Spinal cord (tissue), 10 donors: ENCODE results near the gene SLC2A4. TPM values are rescaled to one million over a fixed set of nuclear protein-coding genes. Genes with fewer than 3 reads are reported as not detected.
A peak's percentile ranks its signal among the peaks of the same experiment; 100 is the strongest.
"Not testable (repeated sequence)": the region's sequence is repeated elsewhere in the genome, so short reads cannot be mapped to it uniquely, and the experiment has no call there.

Experiments used
- DNase-seq, 6 donors: peaks; one replicate each; pipeline versions ENCODE4 v3.0.0 to v3.0.0-alpha.2; 2013 to 2015; ENCODE audit warnings: low spot score in 6 of 6, low read depth in 4 of 6
- H3K27ac ChIP-seq: one replicate; pipeline ENCODE4 v1.5.1; 2013; ENCODE audit warnings: low read depth, low read length, control low read depth
- H3K27me3 ChIP-seq: one replicate; pipeline ENCODE4 v1.6.1; 2013; ENCODE audit warnings: low read length; ENCODE audit not compliant: control insufficient read depth, insufficient read depth
- H3K36me3 ChIP-seq: one replicate; pipeline ENCODE4 v1.6.1; 2013; ENCODE audit warnings: low read length; ENCODE audit not compliant: control insufficient read depth, insufficient read depth
- H3K4me1 ChIP-seq: one replicate; pipeline ENCODE4 v1.6.1; 2013; ENCODE audit warnings: low read length; ENCODE audit not compliant: control insufficient read depth, insufficient read depth
- H3K4me3 ChIP-seq: one replicate; pipeline ENCODE4 v1.5.1; 2013; ENCODE audit warnings: low read depth, low read length, control low read depth
- H3K9me3 ChIP-seq: one replicate; pipeline ENCODE4 v1.6.1; 2013; ENCODE audit warnings: low read length; ENCODE audit not compliant: control insufficient read depth, insufficient read depth
- WGBS: methylation state at CpG from one replicate; pipeline ENCODE4 v1.1.5; 2013; ENCODE audit warnings: missing lambda C conversion rate; ENCODE audit not compliant: insufficient coverage; 5-methylcytosine and 5-hydroxymethylcytosine counted together
- polyA plus RNA-seq, 2 donors: library from polyadenylated mRNA; unstranded; fragments of 120-200 nt; gene quantifications; one replicate each; pipeline ENCODE4 v1.2.1, GENCODE V29; 2013; ENCODE audit not compliant: insufficient read length in 2 of 2
- total RNA-seq, 2 donors: library from RNA; depleted of rRNA in 1 of 2; stranded (reverse); fragments of 120-200 nt in 1 of 2; fragments of >200 nt in 1 of 2; gene quantifications; one replicate each; pipeline versions ENCODE4 v1.2.3 to v1.2.4, GENCODE V29; 2013 to 2014
- donor health status: healthy.

Gene SLC2A4
- total and polyA plus RNA-seq, 4 donors, result 0.48 to 1.9 (median 0.69) TPM

- Histone ChIP-seq H3K27ac (peak overlapping the region; percentile 99), H3K36me3 (peaks cover 26% of the 10 kb centered on the region), H3K27me3 (no peaks in the 10 kb centered on the region), H3K4me3 (peak overlapping the region; percentile 91), H3K9me3 (no peaks in the 10 kb centered on the region), H3K4me1 (peaks cover 27% of the 10 kb centered on the region)
- peak in 4 of 6 donors; percentile 71 to 96 (median 84) for DNase-seq
- WGBS, result under 1% methylated on average over 34 of the region's 34 CpGs
These were observed 48.6 kb downstream of the SLC2A4 start for GRCh38 chr17:7329997-7330637.

GRCh38 chr17:7330638-7331015 is 49.1 kb downstream of the SLC2A4 start:
- no peak for DNase-seq
- peak overlapping the region; percentile 91 for H3K4me3 ChIP-seq
- peaks cover 27% of the 10 kb centered on the region for H3K4me1 ChIP-seq
- no peaks in the 10 kb centered on the region for H3K27me3 ChIP-seq
- WGBS, result 49% methylated on average over 9 of the region's 13 CpGs
- peak overlapping the region; percentile 99 for H3K27ac ChIP-seq
- H3K36me3 ChIP-seq, result peaks cover 21% of the 10 kb centered on the region
- no peaks in the 10 kb centered on the region for H3K9me3 ChIP-seq

- Histone ChIP-seq H3K27ac (no peak overlapping the region), H3K4me3 (no peak overlapping the region), H3K9me3 (no peaks in the 10 kb centered on the region), H3K27me3 (no peaks in the 10 kb centered on the region), H3K36me3 (peaks cover 7% of the 10 kb centered on the region), H3K4me1 (peaks cover 29% of the 10 kb centered on the region)
- WGBS, result 67% methylated on average over 5 of the region's 7 CpGs
- DNase-seq, result no peak
These were observed 50.6 kb downstream of the SLC2A4 start for GRCh38 chr17:7332111-7332510.

- H3K4me3 ChIP-seq, H3K36me3 ChIP-seq, H3K27me3 ChIP-seq, H3K27ac ChIP-seq, H3K9me3 ChIP-seq, DNase-seq: not testable (repeated sequence)
- H3K4me1 ChIP-seq, result peaks cover 25% of the 10 kb centered on the region
- 44% methylated on average over 7 of the region's 14 CpGs for WGBS
These were observed 51.1 kb downstream of the SLC2A4 start for GRCh38 chr17:7332600-7333069.

- WGBS, result 80% methylated on average over 1 of the region's 3 CpGs
- Histone ChIP-seq H3K9me3 (no peaks in the 10 kb centered on the region), H3K4me3 (no peak overlapping the region), H3K27ac (no peak overlapping the region), H3K4me1 (peaks cover 11% of the 10 kb centered on the region), H3K27me3 (no peaks in the 10 kb centered on the region), H3K36me3 (no peaks in the 10 kb centered on the region)
- no peak for DNase-seq
These were observed 53.5 kb downstream of the SLC2A4 start for GRCh38 chr17:7334938-7335538.

GRCh38 chr17:7335765-7336164 is 54.2 kb downstream of the SLC2A4 start:
- not testable (repeated sequence) for H3K36me3 ChIP-seq, H3K27me3 ChIP-seq, H3K27ac ChIP-seq, H3K9me3 ChIP-seq, DNase-seq, H3K4me1 ChIP-seq, H3K4me3 ChIP-seq
- 70% methylated on average over 10 of the region's 13 CpGs for WGBS

GRCh38 chr17:7336240-7337175 is 55.0 kb downstream of the SLC2A4 start, which contains the start of gene ACAP1:
ACAP1 (plus strand) TSS chr17:7336529; CDS start chr17:7336735, 206 bp downstream.
- Histone ChIP-seq H3K4me3 (no peak within 1 kb of the TSS), H3K27me3 (no peaks in the 10 kb centered on the region), H3K27ac (no peak within 1 kb of the TSS), H3K4me1 (peaks cover 2% of the 10 kb centered on the region), H3K36me3 (no peaks in the 10 kb centered on the region), H3K9me3 (no peaks in the 10 kb centered on the region)
- no peak for DNase-seq
- 41% methylated on average over 6 of the region's 17 CpGs for WGBS

- H3K27me3 ChIP-seq, DNase-seq, H3K9me3 ChIP-seq, H3K4me3 ChIP-seq, H3K4me1 ChIP-seq, H3K36me3 ChIP-seq, H3K27ac ChIP-seq: not testable (repeated sequence)
- 80% methylated on average over 7 of the region's 7 CpGs for WGBS
These were observed 56.1 kb downstream of the SLC2A4 start for GRCh38 chr17:7337600-7337999.
